Measurements from ENCODE around the gene ENTREP1.

Gene ENTREP1

DNA sequence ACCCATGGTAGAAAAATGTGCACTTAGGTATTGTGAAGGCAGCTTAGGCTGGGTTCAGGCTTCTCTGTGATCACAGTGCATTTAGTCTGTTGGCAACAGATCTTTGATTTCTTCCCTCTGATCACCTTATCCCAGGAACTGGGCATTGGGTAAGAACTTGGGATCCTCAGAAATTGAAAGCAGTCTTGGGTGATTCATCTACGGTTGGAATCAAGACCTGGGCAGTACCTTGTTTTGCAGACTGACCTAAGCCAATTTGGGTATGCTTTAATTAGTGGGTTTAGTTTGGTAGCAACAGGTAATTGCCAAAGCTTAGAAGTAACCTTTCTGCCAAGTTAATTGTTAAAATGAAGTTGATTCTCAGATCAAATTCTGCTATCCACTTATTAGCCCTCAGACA, 17.8 kb downstream of the ENTREP1 start:
- Histone ChIP-seq H2AFZ (ENCODE audit: low read depth, low read length, severe bottlenecking) (no peak overlapping the region), H3K4me3 (ENCODE audit: insufficient read depth, low read length, poor library complexity, severe bottlenecking) (no peak overlapping the region), H3K9me3 (ENCODE audit: insufficient read depth, low read length) (no peaks in the 10 kb centered on the region), H3F3A (ENCODE audit: insufficient read depth) (no peaks in the 10 kb centered on the region), H3K27ac (ENCODE audit: low read depth, low read length) (no peak overlapping the region), H3K4me2 (ENCODE audit: low read depth, low read length, poor library complexity, severe bottlenecking) (no peak overlapping the region), H4K20me1 (ENCODE audit: low read depth, low read length) (no peaks in the 10 kb centered on the region), H3K79me2 (ENCODE audit: insufficient read depth, low read length) (no peaks in the 10 kb centered on the region), H3K27me3 (ENCODE audit: low read length) (no peaks in the 10 kb centered on the region), H3K9me2 (replicated peaks; ENCODE audit: insufficient read depth, low read length) (no peaks in the 10 kb centered on the region), H3K9ac (ENCODE audit: low read length) (no peak overlapping the region), H3K36me3 (ENCODE audit: low read length) (no peaks in the 10 kb centered on the region)
- TF ChIP-seq EZH2phosphoT487 (conservative IDR thresholded peaks at IDR 0.05; ENCODE audit: low read length) = no peak
- TF ChIP-seq, protein P1, sequence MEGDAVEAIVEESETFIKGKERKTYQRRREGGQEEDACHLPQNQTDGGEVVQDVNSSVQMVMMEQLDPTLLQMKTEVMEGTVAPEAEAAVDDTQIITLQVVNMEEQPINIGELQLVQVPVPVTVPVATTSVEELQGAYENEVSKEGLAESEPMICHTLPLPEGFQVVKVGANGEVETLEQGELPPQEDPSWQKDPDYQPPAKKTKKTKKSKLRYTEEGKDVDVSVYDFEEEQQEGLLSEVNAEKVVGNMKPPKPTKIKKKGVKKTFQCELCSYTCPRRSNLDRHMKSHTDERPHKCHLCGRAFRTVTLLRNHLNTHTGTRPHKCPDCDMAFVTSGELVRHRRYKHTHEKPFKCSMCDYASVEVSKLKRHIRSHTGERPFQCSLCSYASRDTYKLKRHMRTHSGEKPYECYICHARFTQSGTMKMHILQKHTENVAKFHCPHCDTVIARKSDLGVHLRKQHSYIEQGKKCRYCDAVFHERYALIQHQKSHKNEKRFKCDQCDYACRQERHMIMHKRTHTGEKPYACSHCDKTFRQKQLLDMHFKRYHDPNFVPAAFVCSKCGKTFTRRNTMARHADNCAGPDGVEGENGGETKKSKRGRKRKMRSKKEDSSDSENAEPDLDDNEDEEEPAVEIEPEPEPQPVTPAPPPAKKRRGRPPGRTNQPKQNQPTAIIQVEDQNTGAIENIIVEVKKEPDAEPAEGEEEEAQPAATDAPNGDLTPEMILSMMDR (IDR thresholded peaks at IDR 0.05; ENCODE audit: insufficient read depth, low read length, poor library complexity, severe bottlenecking) = no peak

DNA sequence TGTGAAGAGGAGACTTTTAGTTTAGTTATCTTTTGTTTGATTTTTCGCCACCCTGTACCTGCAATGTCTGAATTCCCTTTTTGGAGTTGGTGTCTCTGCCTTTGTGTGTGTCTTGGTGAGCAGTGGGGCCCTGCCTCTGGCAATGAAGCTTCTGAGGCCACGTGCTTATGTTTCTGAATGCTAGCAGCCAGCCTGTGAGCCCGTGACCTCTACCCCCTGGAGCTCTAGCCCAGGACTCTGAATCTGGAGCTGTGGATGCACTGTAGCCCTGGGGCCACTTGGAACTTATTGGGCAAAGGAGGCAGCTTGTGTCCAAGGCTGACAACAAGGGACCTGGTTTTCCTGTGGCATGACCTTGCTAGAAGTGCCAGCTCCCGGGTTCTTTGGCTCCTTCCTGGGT, 19.4 kb downstream of the ENTREP1 start:
- Histone ChIP-seq H4K20me1 (ENCODE audit: low read depth, low read length) (no peaks in the 10 kb centered on the region), H3K9ac (ENCODE audit: low read length) (no peak overlapping the region), H3K79me2 (ENCODE audit: insufficient read depth, low read length) (no peaks in the 10 kb centered on the region), H3K36me3 (ENCODE audit: low read length) (no peaks in the 10 kb centered on the region), H3F3A (ENCODE audit: insufficient read depth) (no peaks in the 10 kb centered on the region), H3K9me3 (ENCODE audit: insufficient read depth, low read length) (no peaks in the 10 kb centered on the region), H3K9me2 (replicated peaks; ENCODE audit: insufficient read depth, low read length) (no peaks in the 10 kb centered on the region), H3K27me3 (ENCODE audit: low read length) (no peaks in the 10 kb centered on the region), H3K4me3 (ENCODE audit: insufficient read depth, low read length, poor library complexity, severe bottlenecking) (no peak overlapping the region), H2AFZ (ENCODE audit: low read depth, low read length, severe bottlenecking) (no peak overlapping the region), H3K4me2 (ENCODE audit: low read depth, low read length, poor library complexity, severe bottlenecking) (no peak overlapping the region), H3K27ac (ENCODE audit: low read depth, low read length) (no peak overlapping the region)
- TF ChIP-seq, protein P1 (IDR thresholded peaks at IDR 0.05; ENCODE audit: insufficient read depth, low read length, poor library complexity, severe bottlenecking) = no peak
- no peak for TF ChIP-seq EZH2phosphoT487 (conservative IDR thresholded peaks at IDR 0.05; ENCODE audit: low read length)

DNA sequence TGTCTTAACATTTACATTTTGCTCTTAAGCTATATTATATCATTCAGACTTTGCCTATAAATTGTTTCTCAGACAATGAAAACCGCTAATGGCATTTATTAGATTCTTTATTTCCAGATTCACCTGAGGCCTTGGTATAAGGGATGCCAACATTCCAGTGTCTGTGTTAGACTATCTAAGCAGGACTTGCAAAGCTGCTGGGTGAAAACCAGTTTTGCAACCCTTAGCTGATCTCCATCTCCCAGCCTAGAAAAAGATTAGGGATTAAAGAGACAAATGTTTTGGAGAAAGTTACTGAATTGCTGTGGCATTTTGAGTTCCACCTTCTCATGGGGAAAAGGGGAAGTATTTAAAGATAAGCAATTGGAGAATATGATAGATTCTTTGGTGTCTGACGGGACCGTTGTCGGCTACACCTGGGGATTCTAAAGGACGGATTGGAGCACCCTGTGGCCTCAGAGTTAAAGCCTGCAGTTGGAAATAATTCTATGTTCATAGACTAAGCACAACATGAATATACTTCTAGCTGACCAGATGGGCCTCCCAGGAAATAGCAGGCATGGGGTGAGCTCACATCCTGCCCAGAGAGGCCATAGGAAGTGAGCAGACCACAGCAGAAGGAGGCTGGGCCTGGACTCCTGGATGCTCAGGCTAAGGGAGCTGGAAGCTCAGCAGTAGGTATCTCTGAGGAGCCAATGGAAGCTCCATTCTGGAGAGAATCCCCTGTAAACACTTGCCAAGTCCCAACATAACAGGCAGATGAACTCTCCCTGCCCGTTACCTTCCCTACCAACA, 21.8 kb downstream of the ENTREP1 start:
- Histone ChIP-seq H3K36me3 (ENCODE audit: low read length) (no peaks in the 10 kb centered on the region), H3F3A (ENCODE audit: insufficient read depth) (no peaks in the 10 kb centered on the region), H3K27me3 (ENCODE audit: low read length) (no peaks in the 10 kb centered on the region), H4K20me1 (ENCODE audit: low read depth, low read length) (no peaks in the 10 kb centered on the region), H3K4me3 (ENCODE audit: insufficient read depth, low read length, poor library complexity, severe bottlenecking) (no peak overlapping the region), H3K79me2 (ENCODE audit: insufficient read depth, low read length) (no peaks in the 10 kb centered on the region), H3K9me2 (replicated peaks; ENCODE audit: insufficient read depth, low read length) (no peaks in the 10 kb centered on the region), H3K27ac (ENCODE audit: low read depth, low read length) (no peak overlapping the region), H3K9me3 (ENCODE audit: insufficient read depth, low read length) (no peaks in the 10 kb centered on the region), H3K9ac (ENCODE audit: low read length) (no peak overlapping the region), H3K4me2 (ENCODE audit: low read depth, low read length, poor library complexity, severe bottlenecking) (no peak overlapping the region), H2AFZ (ENCODE audit: low read depth, low read length, severe bottlenecking) (no peak overlapping the region)
- TF ChIP-seq EZH2phosphoT487 (conservative IDR thresholded peaks at IDR 0.05; ENCODE audit: low read length) = no peak
- TF ChIP-seq, protein P1 (IDR thresholded peaks at IDR 0.05; ENCODE audit: insufficient read depth, low read length, poor library complexity, severe bottlenecking) = no peak
